ENCODE results near the gene TMEM260. TPM values are rescaled to one million over a fixed set of nuclear protein-coding genes. Genes with fewer than 3 reads are reported as not detected.

Gene TMEM260
- total RNA-seq, 1 experiment from 2014 or later = 20.0 TPM

- no peak overlapping the region for H3K4ac ChIP-seq (ENCODE audit: low read depth, low read length)
- no peak overlapping the region for H3K27ac ChIP-seq (ENCODE audit: insufficient read length, low read depth, low read length)
- H3K4me1 Mint-ChIP-seq = peaks cover 5 to 6% of the 10 kb centered on the region in 2 experiments
- H3K27me3 Mint-ChIP-seq (ENCODE audit: low read depth) = no peaks in the 10 kb centered on the region
- H2BK15ac ChIP-seq (ENCODE audit: low read depth, low read length) = no peak overlapping the region
- H3K27ac Mint-ChIP-seq = no peak overlapping the region
- no peaks in the 10 kb centered on the region for H3K4me1 ChIP-seq (ENCODE audit: insufficient read depth, low read length)
- H3K18ac ChIP-seq (ENCODE audit: insufficient read length, low read depth, low read length) = no peak overlapping the region
- no peak for DNase-seq
- no peak overlapping the region for H3K56ac ChIP-seq (ENCODE audit: insufficient read length, low read depth, low read length)
- H2BK120ac ChIP-seq (ENCODE audit: low read depth, low read length, poor library complexity, severe bottlenecking) = no peak overlapping the region
- no peak overlapping the region for H3T11ph ChIP-seq (ENCODE audit: low read length)
- H3K79me2 ChIP-seq (ENCODE audit: insufficient read depth, low read length) = no peaks in the 10 kb centered on the region
- no peak overlapping the region for H2AK5ac ChIP-seq (ENCODE audit: insufficient read length, low read length)
- H3K27me3 ChIP-seq (ENCODE audit: insufficient read depth, low read length) = no peaks in the 10 kb centered on the region
- H2AFZ ChIP-seq (ENCODE audit: low read length) = no peak overlapping the region
- H3K79me1 ChIP-seq (ENCODE audit: insufficient read depth, low read depth, low read length, poor library complexity, severe bottlenecking) = no peaks in the 10 kb centered on the region
- no peak overlapping the region for H2BK12ac ChIP-seq (ENCODE audit: insufficient read length, low read depth, low read length)
- no peak overlapping the region for H4K5ac ChIP-seq (ENCODE audit: insufficient read length, low read depth, low read length)
- no peak overlapping the region for H4K8ac ChIP-seq (replicated peaks; ENCODE audit: insufficient read length, low read depth, low read length)
- no CpG with 5 or more reads among the region's 1 CpG for whole genome bisulfite sequencing (ENCODE audit: extremely low coverage, insufficient read length, low lambda C conversion rate)
- H3K9me3 ChIP-seq (ENCODE audit: control insufficient read depth, low read depth, low read length) = no peaks in the 10 kb centered on the region
- no peaks in the 10 kb centered on the region for H3K23me2 ChIP-seq (ENCODE audit: insufficient read length, low read depth, low read length, poor library complexity, severe bottlenecking)
- H4K20me1 ChIP-seq (ENCODE audit: control insufficient read depth, insufficient read depth, insufficient read length) = no peaks in the 10 kb centered on the region
- no peak overlapping the region for H3K4me2 ChIP-seq (ENCODE audit: insufficient read depth, insufficient read length, low read length)
- TF ChIP-seq CTCF (conservative IDR thresholded peaks at IDR 0.05) = no peak
- no peak overlapping the region for H4K91ac ChIP-seq (ENCODE audit: insufficient read length, low read depth, low read length)
- H3K23ac ChIP-seq (ENCODE audit: insufficient read length, low read depth, low read length) = no peak overlapping the region
- no peak overlapping the region for H2BK20ac ChIP-seq (ENCODE audit: low read depth, low read length, poor library complexity, severe bottlenecking)
- peaks cover 0 to 6% (median 5%) of the 10 kb centered on the region in 3 experiments; a peak in 4 of 7 replicates for H3K36me3 Mint-ChIP-seq (ENCODE audit: insufficient read depth in 1 of 3, low read depth in 3 of 3)
- H2BK5ac ChIP-seq (ENCODE audit: insufficient read length, low read length) = no peak overlapping the region
- no peak overlapping the region for H3K14ac ChIP-seq (ENCODE audit: insufficient read depth, low read length)
- H3K9me3 Mint-ChIP-seq = no peaks in the 10 kb centered on the region
- no peak overlapping the region for H3K9ac ChIP-seq (ENCODE audit: extremely low read depth, insufficient read length, low read length)
- H3K4me3 Mint-ChIP-seq = no peak overlapping the region
Measured at GRCh38 chr14:56594428-56594827, 14.8 kb downstream of the TMEM260 start.

Measured in H9 (cell line).